ENCODE results near the gene TRUB2.
A peak's percentile ranks its signal among the peaks of the same experiment; 100 is the strongest.

Gene TRUB2

DNA sequence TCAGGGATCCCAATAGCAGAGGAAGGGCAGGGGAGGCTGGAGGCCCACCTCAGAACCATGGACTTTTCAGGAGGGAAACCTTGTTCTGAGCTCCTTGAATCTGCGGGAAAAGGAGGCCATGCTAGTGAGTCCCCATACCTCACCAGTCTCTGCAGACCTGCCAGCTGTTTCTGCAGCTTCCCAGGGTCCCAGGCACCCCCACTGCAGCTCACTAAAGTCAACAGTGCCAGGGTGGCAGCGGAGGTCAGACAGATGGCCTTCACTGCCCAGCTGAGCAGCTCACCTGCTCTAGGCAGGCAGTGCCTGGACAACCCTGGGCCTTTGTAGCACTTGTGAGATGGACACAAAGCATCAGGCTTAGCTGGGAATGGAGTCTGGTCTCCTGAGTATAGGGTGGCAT lies 13.7 kb upstream of the TRUB2 start:
- no peak overlapping the region for H3K4me3 ChIP-seq (ENCODE audit: low read depth, low read length)
- TF ChIP-seq, protein P1, sequence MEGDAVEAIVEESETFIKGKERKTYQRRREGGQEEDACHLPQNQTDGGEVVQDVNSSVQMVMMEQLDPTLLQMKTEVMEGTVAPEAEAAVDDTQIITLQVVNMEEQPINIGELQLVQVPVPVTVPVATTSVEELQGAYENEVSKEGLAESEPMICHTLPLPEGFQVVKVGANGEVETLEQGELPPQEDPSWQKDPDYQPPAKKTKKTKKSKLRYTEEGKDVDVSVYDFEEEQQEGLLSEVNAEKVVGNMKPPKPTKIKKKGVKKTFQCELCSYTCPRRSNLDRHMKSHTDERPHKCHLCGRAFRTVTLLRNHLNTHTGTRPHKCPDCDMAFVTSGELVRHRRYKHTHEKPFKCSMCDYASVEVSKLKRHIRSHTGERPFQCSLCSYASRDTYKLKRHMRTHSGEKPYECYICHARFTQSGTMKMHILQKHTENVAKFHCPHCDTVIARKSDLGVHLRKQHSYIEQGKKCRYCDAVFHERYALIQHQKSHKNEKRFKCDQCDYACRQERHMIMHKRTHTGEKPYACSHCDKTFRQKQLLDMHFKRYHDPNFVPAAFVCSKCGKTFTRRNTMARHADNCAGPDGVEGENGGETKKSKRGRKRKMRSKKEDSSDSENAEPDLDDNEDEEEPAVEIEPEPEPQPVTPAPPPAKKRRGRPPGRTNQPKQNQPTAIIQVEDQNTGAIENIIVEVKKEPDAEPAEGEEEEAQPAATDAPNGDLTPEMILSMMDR (IDR thresholded peaks at IDR 0.05; ENCODE audit: control insufficient read depth, extremely low read depth, insufficient read depth) = no peak
- no peak for DNase-seq (ENCODE audit: low read depth)

DNA sequence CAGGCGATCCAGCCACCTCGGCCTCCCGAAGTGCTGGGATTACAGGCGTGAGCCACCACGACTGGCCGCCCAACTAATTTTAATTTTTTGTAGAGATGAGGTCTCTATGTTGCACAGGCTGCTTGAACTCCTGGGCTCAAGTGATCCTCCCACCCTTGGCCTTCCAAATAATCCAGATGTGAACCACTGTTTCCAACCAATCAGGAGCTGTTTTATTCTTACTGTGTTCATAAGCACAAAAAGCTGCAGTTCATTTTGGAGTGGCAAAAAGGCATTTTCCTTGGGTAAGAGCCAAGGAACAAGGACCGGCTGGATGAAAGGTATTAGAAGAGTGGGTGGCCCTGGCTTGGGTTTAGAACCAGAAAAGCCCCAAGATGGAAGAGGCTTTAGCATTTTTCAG lies 12.9 kb upstream of the TRUB2 start:
- TF ChIP-seq, protein P1 (IDR thresholded peaks at IDR 0.05; ENCODE audit: control insufficient read depth, extremely low read depth, insufficient read depth) = no peak
- DNase-seq (ENCODE audit: low read depth) = no peak
- H3K4me3 ChIP-seq (ENCODE audit: low read depth, low read length) = no peak overlapping the region

DNA sequence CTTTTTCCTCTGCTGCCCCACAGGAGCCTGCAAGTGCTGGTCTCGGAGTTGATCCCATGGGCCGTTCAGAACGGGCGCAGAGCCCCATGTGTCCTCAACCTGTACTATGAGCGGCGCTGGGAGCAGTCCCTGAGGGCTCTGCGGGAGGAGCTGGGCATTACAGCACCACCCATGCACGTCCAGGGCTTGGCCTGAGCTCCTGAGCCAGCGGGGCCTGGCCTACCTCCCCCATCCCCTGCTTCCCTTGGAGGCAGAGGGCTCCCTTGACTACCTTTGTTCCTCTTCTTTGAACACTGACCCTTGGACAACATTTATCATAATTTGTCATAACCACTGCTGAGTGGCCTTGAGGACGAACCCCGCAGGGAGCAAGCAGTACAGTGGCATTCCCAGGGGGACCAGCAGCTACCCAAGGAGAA lies 11.2 kb upstream of the TRUB2 start:
- TF ChIP-seq, protein P1 (IDR thresholded peaks at IDR 0.05; ENCODE audit: control insufficient read depth, extremely low read depth, insufficient read depth) = no peak
- DNase-seq (ENCODE audit: low read depth) = no peak
- no peak overlapping the region for H3K4me3 ChIP-seq (ENCODE audit: low read depth, low read length)

DNA sequence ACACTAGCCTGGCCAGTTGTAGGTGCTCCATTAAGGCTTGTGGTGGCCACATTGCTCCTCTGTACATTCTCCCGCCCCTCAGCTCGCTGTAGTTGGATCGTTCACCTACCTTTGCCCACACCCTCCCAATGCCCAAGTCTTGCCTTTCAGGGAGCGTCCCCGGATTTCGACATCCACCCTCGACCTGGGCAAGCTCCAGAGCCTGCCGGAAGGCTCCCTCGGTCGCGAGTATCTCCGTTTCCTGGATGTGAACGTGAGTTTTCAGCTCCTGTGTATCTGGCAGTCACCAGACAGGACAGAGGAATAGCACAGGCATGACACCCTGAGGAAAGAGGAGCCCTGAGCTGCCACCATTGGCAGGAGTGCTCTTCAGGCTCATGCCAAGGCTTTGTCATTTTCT lies 3.4 kb upstream of the TRUB2 start:
- no peak for DNase-seq (ENCODE audit: low read depth)
- H3K4me3 ChIP-seq (ENCODE audit: low read depth, low read length) = no peak overlapping the region
- TF ChIP-seq, protein P1 (IDR thresholded peaks at IDR 0.05; ENCODE audit: control insufficient read depth, extremely low read depth, insufficient read depth) = no peak

DNA sequence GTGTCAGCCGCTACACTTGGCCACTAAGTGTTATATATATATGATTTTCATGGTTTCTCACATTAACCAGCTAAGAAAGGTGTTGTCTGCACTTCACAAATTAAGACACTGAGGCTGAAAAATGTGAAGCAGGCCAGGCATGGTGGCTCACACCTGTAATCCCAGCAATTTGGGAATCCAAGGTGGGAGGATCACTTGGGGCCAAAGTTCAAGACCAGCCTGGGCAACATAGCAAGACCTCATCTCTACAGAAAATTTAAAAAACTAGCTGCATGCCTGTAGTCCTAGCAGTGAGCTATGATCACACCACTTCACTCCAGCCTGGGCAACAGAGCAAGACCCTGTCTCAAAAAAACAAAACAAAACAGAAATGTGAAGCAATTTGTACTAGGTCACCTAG lies 2.2 kb upstream of the TRUB2 start:
- DNase-seq (ENCODE audit: low read depth) = no peak
- peak overlapping the region; percentile 95 for H3K4me3 ChIP-seq (ENCODE audit: low read depth, low read length)
- TF ChIP-seq, protein P1 (IDR thresholded peaks at IDR 0.05; ENCODE audit: control insufficient read depth, extremely low read depth, insufficient read depth) = no peak

DNA sequence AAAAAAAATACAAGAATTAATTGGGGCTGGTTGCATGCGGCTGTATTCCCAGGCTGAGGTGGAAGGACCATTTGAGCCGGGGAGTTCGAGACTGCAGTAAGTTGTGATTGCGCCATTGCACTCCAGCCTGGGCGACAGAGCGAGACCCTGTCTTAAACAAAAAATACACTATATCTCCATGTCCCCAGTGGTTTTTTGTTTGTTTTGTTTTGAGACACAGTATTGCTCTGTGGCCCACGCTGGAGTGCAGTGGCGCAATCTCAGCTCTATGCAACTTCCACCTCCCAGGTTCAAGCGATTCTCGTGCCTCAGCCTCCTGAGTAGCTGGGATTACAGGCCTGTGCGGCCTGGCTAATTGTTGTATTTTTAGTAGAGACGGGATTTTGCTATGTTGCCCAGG lies 1.5 kb upstream of the TRUB2 start:
- TF ChIP-seq, protein P1 (IDR thresholded peaks at IDR 0.05; ENCODE audit: control insufficient read depth, extremely low read depth, insufficient read depth) = no peak
- peak overlapping the region; percentile 95 for H3K4me3 ChIP-seq (ENCODE audit: low read depth, low read length)
- no peak for DNase-seq (ENCODE audit: low read depth)

DNA sequence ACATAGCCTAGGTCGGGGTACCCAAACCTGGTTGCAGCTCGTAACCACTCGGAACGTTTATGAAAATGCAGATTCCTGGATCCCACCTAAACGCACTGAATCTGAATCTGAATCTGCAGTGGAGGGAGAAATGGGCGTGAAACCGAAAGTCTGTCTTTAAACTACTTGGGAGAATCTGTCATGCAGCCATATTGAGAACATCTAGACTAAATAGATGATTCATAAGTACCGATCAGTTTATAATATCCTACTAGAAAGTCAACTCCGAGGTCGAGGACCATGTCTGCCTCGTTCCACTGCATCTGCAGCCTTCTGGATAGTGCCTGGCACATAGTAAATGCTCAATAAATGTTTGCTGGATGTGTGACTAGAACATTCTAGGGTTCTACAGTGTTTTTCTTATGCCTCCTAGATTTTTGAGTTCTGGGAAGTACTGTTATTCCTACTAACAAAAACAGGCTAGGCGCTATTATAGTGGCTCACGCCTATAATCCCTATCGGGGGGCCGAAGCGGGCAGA lies 1.0 kb upstream of the TRUB2 start:
- TF ChIP-seq, protein P1 (IDR thresholded peaks at IDR 0.05; ENCODE audit: control insufficient read depth, extremely low read depth, insufficient read depth) = no peak
- H3K4me3 ChIP-seq (ENCODE audit: low read depth, low read length) = peak overlapping the region; percentile 95
- DNase-seq (ENCODE audit: low read depth) = no peak

All from LNCaP clone FGC (cell line).